ENCODE data around the gene STMP1.

STMP1 gene

DNA sequence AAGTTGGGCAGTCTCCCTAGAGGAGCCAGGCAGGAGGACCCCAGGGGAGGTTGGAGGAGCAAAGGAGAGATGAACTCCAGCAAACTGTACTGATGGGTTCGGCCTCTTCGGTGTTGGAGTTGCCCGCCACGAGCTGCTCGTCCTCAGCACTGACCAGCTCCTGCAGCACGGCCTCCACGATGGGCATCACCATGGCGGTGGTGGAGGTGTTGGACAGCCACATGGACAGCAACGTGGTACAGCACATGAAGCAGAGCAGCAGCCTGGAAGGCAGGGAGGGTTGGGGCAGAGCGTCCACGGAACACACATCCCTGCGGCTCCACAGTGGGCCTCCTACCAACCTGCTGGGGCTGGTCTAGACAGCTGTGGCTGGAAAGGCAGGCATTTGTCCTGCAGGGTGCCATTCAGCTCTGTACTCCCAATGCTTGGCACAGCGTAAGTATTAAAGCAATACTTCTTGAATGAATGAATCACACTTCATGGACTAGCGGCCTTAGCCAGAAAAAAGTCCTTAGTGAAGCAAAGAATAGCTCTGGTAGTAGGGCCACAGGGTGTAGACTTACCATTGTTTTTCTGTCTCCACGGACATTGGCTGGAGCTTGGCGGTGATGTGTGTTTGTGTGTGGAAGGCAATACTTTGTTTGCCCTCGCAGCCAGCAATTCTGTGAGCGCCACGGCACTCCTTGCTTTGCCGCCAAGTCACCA is 43.9 kb downstream of the STMP1 start:
- Histone ChIP-seq H3K4me1 (ENCODE audit: control insufficient read depth, insufficient read depth, low read length) (peaks cover 3% of the 10 kb centered on the region), H3K36me3 (ENCODE audit: control insufficient read depth, insufficient read depth, low read length) (no peaks in the 10 kb centered on the region)

DNA sequence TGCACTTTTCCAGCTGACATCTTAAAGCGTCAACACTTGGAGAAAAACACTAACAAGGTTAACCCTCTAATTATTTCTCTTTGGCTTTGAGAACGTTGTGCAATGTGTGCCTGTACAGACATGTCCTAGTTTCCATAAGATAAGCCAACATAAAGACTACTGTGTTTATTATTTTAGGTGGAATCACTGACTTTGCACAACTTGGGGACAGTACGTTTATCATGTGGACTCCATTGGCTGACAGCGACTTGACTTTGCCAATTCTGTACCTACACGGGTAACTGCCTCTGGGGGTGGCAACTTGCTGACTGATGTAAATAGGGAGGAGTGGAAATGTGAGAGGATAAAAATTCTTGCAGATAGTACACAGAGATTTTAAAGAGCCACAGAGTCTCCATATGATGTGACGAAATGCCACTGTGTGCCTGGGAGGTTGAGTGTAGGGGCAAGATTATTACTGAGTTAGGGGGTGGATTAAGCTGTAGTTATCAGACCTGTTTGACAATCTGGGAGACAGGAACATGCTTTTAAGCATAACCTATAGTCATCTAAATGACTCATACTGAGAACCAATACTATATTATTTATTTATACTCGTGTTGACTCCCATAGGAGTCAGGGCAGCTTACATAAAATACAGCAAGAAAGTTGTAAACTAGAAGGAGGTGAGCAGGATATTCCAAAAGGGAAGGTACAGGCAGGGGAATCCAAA is 44.7 kb downstream of the STMP1 start:
- H3K36me3 ChIP-seq (ENCODE audit: control insufficient read depth, insufficient read depth, low read length): no peaks in the 10 kb centered on the region
- peaks cover 5% of the 10 kb centered on the region for H3K4me1 ChIP-seq (ENCODE audit: control insufficient read depth, insufficient read depth, low read length)
- no peaks in the 10 kb centered on the region for H3K9me3 ChIP-seq (ENCODE audit: control insufficient read depth, insufficient read depth, low read length)
- no peaks in the 10 kb centered on the region for H3K27me3 ChIP-seq (ENCODE audit: control insufficient read depth, insufficient read depth, low read length)
- H3K9ac ChIP-seq (ENCODE audit: low read depth, low read length): no peak overlapping the region
- no peak overlapping the region for H3K4me3 ChIP-seq (ENCODE audit: low read depth, low read length)

More for the DNA sequence above, 43.9 kb downstream of the STMP1 start:
- H3K4me3 ChIP-seq (ENCODE audit: low read depth, low read length): no peak overlapping the region
- no peaks in the 10 kb centered on the region for H3K27me3 ChIP-seq (ENCODE audit: control insufficient read depth, insufficient read depth, low read length)
- no peaks in the 10 kb centered on the region for H3K9me3 ChIP-seq (ENCODE audit: control insufficient read depth, insufficient read depth, low read length)
- no peak overlapping the region for H3K9ac ChIP-seq (ENCODE audit: low read depth, low read length)

DNA sequence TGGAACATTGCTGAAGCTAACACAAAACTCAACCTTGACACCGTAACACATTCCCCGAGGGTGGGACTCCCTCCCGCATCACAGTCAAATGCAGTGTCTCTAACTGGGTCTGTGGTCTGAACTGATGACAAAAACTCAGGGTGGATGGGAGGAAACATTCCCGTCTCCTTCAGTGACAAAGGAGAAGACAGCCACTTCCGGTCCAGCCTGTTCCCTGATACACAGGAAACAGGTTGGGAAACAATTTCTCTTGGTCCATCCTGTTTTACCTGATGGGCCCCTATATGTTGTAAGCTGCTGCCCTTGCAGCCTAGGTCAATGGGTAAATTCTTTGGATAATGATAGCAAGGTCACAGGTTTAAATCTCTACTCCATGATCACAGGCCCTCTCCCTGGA is 45.3 kb downstream of the STMP1 start:
- H3K4me3 ChIP-seq (ENCODE audit: low read depth, low read length): no peak overlapping the region
- no peaks in the 10 kb centered on the region for H3K9me3 ChIP-seq (ENCODE audit: control insufficient read depth, insufficient read depth, low read length)
- peaks cover 5% of the 10 kb centered on the region for H3K4me1 ChIP-seq (ENCODE audit: control insufficient read depth, insufficient read depth, low read length)
- no peaks in the 10 kb centered on the region for H3K36me3 ChIP-seq (ENCODE audit: control insufficient read depth, insufficient read depth, low read length)
- no peak overlapping the region for H3K9ac ChIP-seq (ENCODE audit: low read depth, low read length)
- H3K27me3 ChIP-seq (ENCODE audit: control insufficient read depth, insufficient read depth, low read length): no peaks in the 10 kb centered on the region

DNA sequence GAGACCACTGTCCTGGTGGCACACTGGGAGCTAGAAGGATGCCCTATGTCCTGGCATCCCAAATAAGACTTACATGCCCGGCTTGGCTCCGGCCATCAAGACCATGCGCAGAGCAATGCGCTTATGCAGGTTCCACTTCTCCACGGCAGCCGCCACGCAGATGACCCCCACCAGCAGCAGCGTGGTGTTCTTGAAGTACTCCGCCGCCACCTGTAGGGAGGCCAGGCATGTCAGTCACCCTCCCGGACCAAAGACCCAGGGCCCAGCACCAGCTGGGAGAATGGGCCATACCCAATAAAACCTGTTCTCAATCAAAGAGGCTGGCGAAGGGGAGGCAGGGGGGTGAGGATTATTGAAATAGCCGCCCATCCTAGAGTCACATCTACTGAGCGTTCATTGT is 45.7 kb downstream of the STMP1 start:
- H3K36me3 ChIP-seq (ENCODE audit: control insufficient read depth, insufficient read depth, low read length): no peaks in the 10 kb centered on the region
- H3K4me3 ChIP-seq (ENCODE audit: low read depth, low read length): no peak overlapping the region
- H3K9ac ChIP-seq (ENCODE audit: low read depth, low read length): no peak overlapping the region
- H3K4me1 ChIP-seq (ENCODE audit: control insufficient read depth, insufficient read depth, low read length): peaks cover 5% of the 10 kb centered on the region
- H3K9me3 ChIP-seq (ENCODE audit: control insufficient read depth, insufficient read depth, low read length): no peaks in the 10 kb centered on the region
- H3K27me3 ChIP-seq (ENCODE audit: control insufficient read depth, insufficient read depth, low read length): no peaks in the 10 kb centered on the region

DNA sequence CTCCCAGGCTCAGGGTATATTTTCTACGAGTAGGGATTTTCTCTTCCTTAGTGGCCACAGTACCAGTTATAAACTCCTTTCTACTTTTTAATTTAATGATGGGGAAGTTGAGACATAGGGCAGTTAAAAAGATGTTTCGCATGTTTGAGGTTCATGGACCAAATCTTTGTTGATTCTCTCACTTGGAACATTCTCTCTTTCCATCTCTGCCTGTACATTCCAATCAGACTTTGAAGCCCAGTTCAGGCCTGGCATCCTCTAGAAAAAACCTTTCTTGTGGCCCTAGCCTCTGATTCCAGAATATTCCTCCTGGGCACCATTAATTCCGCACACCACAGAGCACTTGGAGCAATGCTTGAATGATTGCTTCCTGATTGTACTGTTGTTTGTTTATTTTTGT is 47.2 kb downstream of the STMP1 start:
- H3K36me3 ChIP-seq (ENCODE audit: control insufficient read depth, insufficient read depth, low read length): no peaks in the 10 kb centered on the region
- no peak overlapping the region for H3K9ac ChIP-seq (ENCODE audit: low read depth, low read length)
- no peak overlapping the region for H3K4me3 ChIP-seq (ENCODE audit: low read depth, low read length)
- no peaks in the 10 kb centered on the region for H3K9me3 ChIP-seq (ENCODE audit: control insufficient read depth, insufficient read depth, low read length)
- H3K27me3 ChIP-seq (ENCODE audit: control insufficient read depth, insufficient read depth, low read length): no peaks in the 10 kb centered on the region
- peaks cover 9% of the 10 kb centered on the region for H3K4me1 ChIP-seq (ENCODE audit: control insufficient read depth, insufficient read depth, low read length)

DNA sequence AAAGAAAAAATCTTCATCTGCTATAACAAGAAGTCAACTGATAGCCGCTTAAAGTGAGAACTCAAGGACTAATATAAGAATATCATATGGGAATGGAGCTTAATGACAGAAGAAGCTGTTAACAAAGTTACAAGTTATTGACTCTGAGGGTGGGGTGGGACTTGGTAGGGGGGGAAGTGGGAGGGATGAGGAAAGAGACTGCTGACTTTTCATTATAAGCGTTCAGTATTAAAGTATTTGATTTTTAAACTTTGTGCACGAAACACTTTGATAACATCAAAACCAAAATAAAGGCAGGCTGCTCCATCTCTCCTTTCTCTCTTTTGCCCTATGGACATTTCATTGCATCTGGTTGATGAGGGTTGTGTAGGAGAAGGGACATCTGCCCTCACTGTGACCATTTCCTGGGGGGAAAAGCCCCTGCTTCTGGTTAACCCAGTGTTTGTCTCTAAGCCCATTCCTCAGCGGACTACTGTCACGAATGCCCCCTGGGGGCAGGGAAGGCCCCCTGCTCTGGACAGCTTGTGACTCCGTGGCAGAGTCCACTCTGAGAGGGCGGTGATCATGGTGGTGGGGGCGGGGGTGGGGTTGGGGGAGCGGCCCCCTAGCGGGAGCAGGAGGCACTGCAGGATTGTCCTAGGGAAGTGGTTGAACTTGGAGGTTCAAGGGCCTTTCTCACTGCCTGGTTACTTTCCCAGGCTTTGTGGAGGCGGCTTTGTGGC is 48.3 kb downstream of the STMP1 start:
- peak overlapping the region; percentile 39 for H3K4me3 ChIP-seq (ENCODE audit: low read depth, low read length)
- no peak overlapping the region for H3K9ac ChIP-seq (ENCODE audit: low read depth, low read length)
- H3K27me3 ChIP-seq (ENCODE audit: control insufficient read depth, insufficient read depth, low read length): no peaks in the 10 kb centered on the region
- H3K9me3 ChIP-seq (ENCODE audit: control insufficient read depth, insufficient read depth, low read length): no peaks in the 10 kb centered on the region
- peaks cover 9% of the 10 kb centered on the region for H3K4me1 ChIP-seq (ENCODE audit: control insufficient read depth, insufficient read depth, low read length)
- no peaks in the 10 kb centered on the region for H3K36me3 ChIP-seq (ENCODE audit: control insufficient read depth, insufficient read depth, low read length)

DNA sequence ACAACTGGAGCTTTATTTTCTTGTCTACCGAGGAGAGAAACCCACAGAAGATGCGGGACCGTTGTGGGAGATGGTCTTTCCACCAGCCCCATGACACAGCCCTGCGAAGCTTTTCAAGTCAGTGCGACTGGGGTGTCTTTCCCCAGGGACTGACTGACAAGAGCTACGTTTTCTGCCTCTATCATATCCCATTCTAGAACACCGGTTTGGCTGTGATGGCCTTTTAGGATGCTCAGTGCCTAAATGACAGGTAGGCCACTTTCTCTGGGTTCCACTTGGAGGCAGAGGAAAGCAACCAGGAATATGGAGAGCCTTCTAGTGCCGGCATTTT is 48.8 kb downstream of the STMP1 start:
- Histone ChIP-seq H3K4me1 (ENCODE audit: control insufficient read depth, insufficient read depth, low read length) (peaks cover 9% of the 10 kb centered on the region), H3K4me3 (ENCODE audit: low read depth, low read length) (no peak overlapping the region), H3K36me3 (ENCODE audit: control insufficient read depth, insufficient read depth, low read length) (no peaks in the 10 kb centered on the region), H3K9ac (ENCODE audit: low read depth, low read length) (no peak overlapping the region), H3K9me3 (ENCODE audit: control insufficient read depth, insufficient read depth, low read length) (no peaks in the 10 kb centered on the region), H3K27me3 (ENCODE audit: control insufficient read depth, insufficient read depth, low read length) (no peaks in the 10 kb centered on the region)

DNA sequence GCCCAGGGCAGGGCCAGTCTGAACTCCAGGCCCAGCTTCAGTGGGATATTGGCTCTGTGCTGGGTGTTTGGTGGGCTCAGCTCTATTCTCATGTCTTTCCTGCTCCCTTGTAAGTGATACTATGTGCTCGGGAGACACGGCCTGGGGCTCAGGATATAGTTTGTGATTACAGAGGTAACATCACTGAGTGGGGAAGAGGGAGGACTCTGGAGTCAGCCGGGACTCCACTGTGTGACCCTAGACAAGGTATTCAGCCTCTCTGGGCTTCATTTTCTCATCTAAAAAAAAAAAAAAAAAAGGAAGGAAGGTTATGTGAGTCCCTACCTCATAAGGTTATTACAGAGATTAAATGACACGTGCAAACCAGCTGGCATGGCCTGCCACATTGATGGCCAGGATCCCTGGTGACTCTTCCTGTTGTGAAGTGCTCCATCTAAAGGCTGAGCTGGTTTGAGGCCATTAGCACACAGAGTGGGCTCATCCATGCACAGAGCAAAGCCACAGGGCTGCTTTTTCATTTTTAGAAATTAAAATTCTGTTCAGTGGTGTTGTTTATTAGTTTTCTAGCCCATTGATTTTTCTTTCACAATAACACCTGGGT is 50.0 kb downstream of the STMP1 start:
- Histone ChIP-seq H3K36me3 (ENCODE audit: control insufficient read depth, insufficient read depth, low read length) (no peaks in the 10 kb centered on the region), H3K9me3 (ENCODE audit: control insufficient read depth, insufficient read depth, low read length) (no peaks in the 10 kb centered on the region), H3K9ac (ENCODE audit: low read depth, low read length) (no peak overlapping the region), H3K4me1 (ENCODE audit: control insufficient read depth, insufficient read depth, low read length) (peaks cover 9% of the 10 kb centered on the region), H3K27me3 (ENCODE audit: control insufficient read depth, insufficient read depth, low read length) (no peaks in the 10 kb centered on the region), H3K4me3 (ENCODE audit: low read depth, low read length) (no peak overlapping the region)

DNA sequence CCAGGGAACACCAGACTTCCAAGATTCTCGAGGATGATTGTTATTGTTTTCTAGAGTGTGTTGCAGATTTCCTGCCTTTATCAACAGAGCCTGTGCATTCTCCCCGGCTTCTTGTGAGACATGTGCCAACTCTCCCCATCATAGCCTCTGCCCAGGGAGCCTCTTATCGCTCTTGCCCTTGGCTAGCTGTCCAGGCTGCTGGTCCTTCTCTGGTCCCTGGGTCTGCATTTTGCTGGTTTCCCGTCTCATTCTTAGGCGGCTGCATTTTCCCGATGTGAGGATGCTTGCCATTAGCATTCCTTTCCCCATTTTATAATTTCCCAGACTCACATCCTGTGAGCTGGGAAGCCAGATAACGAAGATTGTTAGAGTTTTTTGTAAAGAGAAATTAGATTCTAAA is 50.5 kb downstream of the STMP1 start:
- Histone ChIP-seq H3K9ac (ENCODE audit: low read depth, low read length) (no peak overlapping the region), H3K9me3 (ENCODE audit: control insufficient read depth, insufficient read depth, low read length) (no peaks in the 10 kb centered on the region), H3K27me3 (ENCODE audit: control insufficient read depth, insufficient read depth, low read length) (no peaks in the 10 kb centered on the region), H3K36me3 (ENCODE audit: control insufficient read depth, insufficient read depth, low read length) (no peaks in the 10 kb centered on the region), H3K4me3 (ENCODE audit: low read depth, low read length) (no peak overlapping the region), H3K4me1 (ENCODE audit: control insufficient read depth, insufficient read depth, low read length) (peaks cover 9% of the 10 kb centered on the region)

DNA sequence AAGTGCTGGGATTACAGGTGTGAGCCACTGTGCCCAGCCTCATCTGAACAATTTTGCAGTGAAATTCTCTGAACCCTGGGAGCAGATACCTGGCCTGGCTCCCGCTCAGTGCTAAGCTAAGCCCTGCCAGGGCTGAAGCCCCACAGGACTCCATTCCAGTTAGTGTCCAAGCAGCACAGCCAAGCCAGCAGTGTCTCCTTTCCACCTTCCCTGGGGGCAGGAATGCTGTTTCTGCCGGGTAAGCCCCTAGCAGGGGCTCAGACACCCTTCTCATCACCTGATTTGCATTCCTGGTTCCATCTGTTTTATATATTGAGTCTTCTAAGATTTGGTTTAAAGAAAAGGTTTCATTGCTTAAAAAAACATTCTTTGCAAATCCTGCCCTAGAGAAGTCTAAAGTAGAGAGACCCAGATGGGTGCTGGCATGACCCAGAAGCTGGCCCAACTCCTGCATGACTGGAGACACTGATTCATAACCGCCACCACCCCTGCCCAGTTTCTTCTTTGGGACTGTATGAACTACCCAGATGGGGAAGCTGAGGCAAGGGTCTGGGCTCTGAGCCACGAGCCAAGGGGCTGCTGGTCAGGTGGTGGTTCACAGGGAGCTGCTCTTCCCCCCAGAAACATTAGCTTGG is 51.6 kb downstream of the STMP1 start:
- no peaks in the 10 kb centered on the region for H3K27me3 ChIP-seq (ENCODE audit: control insufficient read depth, insufficient read depth, low read length)
- no peaks in the 10 kb centered on the region for H3K36me3 ChIP-seq (ENCODE audit: control insufficient read depth, insufficient read depth, low read length)
- no peak overlapping the region for H3K9ac ChIP-seq (ENCODE audit: low read depth, low read length)
- no peak overlapping the region for H3K4me3 ChIP-seq (ENCODE audit: low read depth, low read length)
- H3K4me1 ChIP-seq (ENCODE audit: control insufficient read depth, insufficient read depth, low read length): peaks cover 9% of the 10 kb centered on the region
- H3K9me3 ChIP-seq (ENCODE audit: control insufficient read depth, insufficient read depth, low read length): no peaks in the 10 kb centered on the region

DNA sequence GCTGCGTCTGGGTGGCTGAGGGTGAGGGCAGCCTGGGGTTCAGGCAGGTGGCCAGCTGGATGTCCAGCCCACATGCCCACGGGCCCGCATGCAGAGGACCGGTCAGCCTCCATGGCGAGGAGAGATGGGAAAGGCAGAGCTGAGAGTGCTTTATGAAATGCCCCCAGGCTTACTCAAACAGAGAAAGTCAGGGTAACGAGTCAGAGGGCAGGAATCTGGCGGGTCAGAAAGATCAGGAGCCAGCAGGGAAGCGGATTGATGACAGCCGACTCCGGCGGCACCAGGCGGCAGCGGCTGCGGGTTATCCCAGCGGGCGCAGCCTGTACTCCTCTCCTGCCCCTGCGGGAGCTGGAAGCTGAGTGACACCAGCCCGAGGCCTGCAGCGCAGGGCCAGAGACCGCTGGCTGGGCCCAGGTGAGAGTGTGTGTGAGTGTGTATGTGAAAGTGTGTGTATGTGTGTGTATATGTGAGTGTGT is 52.3 kb downstream of the STMP1 start:
- Histone ChIP-seq H3K4me3 (ENCODE audit: low read depth, low read length) (no peak overlapping the region), H3K36me3 (ENCODE audit: control insufficient read depth, insufficient read depth, low read length) (no peaks in the 10 kb centered on the region), H3K9me3 (ENCODE audit: control insufficient read depth, insufficient read depth, low read length) (no peaks in the 10 kb centered on the region), H3K27me3 (ENCODE audit: control insufficient read depth, insufficient read depth, low read length) (no peaks in the 10 kb centered on the region), H3K9ac (ENCODE audit: low read depth, low read length) (no peak overlapping the region), H3K4me1 (ENCODE audit: control insufficient read depth, insufficient read depth, low read length) (peaks cover 9% of the 10 kb centered on the region)
